T-helper 2 cell (primary cell): Measurements from ENCODE around the gene KCNA5.

Experiments
- DNase-seq, 5 experiments: peaks; one replicate each; pipeline versions ENCODE4 v3.0.0 to v3.0.0-alpha.2; 2012 to 2022

The KCNA5 gene

GRCh38 chr12:5064913-5065490, 21.3 kb downstream of the KCNA5 start:
- no peak for DNase-seq

- no peak for DNase-seq
Observed at GRCh38 chr12:5066251-5066650, 22.6 kb downstream of the KCNA5 start.

- DNase-seq = no peak
Observed at GRCh38 chr12:5068126-5068525, 24.4 kb downstream of the KCNA5 start.

- no peak for DNase-seq
Observed at GRCh38 chr12:5068619-5069018, 24.9 kb downstream of the KCNA5 start.

GRCh38 chr12:5070090-5070489, 26.4 kb downstream of the KCNA5 start:
- DNase-seq = no peak

GRCh38 chr12:5071496-5071895, 27.8 kb downstream of the KCNA5 start:
- no peak for DNase-seq

- no peak for DNase-seq
Observed at GRCh38 chr12:5072311-5072710, 28.6 kb downstream of the KCNA5 start.

GRCh38 chr12:5073054-5073453, 29.4 kb downstream of the KCNA5 start:
- DNase-seq = no peak

GRCh38 chr12:5073853-5074252, 30.2 kb downstream of the KCNA5 start:
- no peak for DNase-seq

- DNase-seq = no peak
Observed at GRCh38 chr12:5076761-5077160, 33.1 kb downstream of the KCNA5 start.

- DNase-seq = no peak
Observed at GRCh38 chr12:5078423-5078822, 34.7 kb downstream of the KCNA5 start.

GRCh38 chr12:5081016-5081415, 37.3 kb downstream of the KCNA5 start:
- no peak for DNase-seq

- peak in 1 of 5 experiments; percentile 34 for DNase-seq
Observed at GRCh38 chr12:5083955-5084849, 40.5 kb downstream of the KCNA5 start.

GRCh38 chr12:5085896-5086295, 42.2 kb downstream of the KCNA5 start:
- no peak for DNase-seq

- DNase-seq = no peak
Observed at GRCh38 chr12:5087831-5088554, 44.3 kb downstream of the KCNA5 start.

- no peak for DNase-seq
Observed at GRCh38 chr12:5088586-5089264, 45.0 kb downstream of the KCNA5 start.

- no peak for DNase-seq
Observed at GRCh38 chr12:5094551-5094950, 50.9 kb downstream of the KCNA5 start.

- no peak for DNase-seq
Observed at GRCh38 chr12:5094986-5095385, 51.3 kb downstream of the KCNA5 start.
